Testis (tissue), 3 donors: ENCODE results near the gene DRAP1. TPM values are rescaled to one million over a fixed set of nuclear protein-coding genes. Genes with fewer than 3 reads are reported as not detected.

Source experiments
- DNase-seq: peaks from one replicate; pipeline ENCODE4 v3.0.0-alpha.2; 2019
- H3K27ac ChIP-seq, 2 donors: fragments of 200-600 bp; sonication (generic); one replicate each; pipeline ENCODE4 v1.5.1; 2019
- H3K27me3 ChIP-seq: fragments of 200-600 bp; sonication (generic); one replicate; pipeline ENCODE4 v1.5.1; 2019
- H3K36me3 ChIP-seq: fragments of 200-600 bp; sonication (generic); one replicate; pipeline ENCODE4 v1.5.1; 2017; ENCODE audit warnings: low read depth; ENCODE audit errors: missing control alignments
- H3K4me1 ChIP-seq: fragments of 200-600 bp; sonication (generic); one replicate; pipeline ENCODE4 v1.5.1; 2019
- H3K4me3 ChIP-seq, 2 donors: fragments of 200-600 bp; sonication (generic); one replicate each; pipeline ENCODE4 v1.5.1; 2017 to 2019
- H3K9me3 ChIP-seq: fragments of 200-600 bp; sonication (generic); one replicate; pipeline ENCODE4 v1.5.1; 2017
- CTCF ChIP-seq, 3 experiments: fragments of 450-650 bp in 2 of 3; fragments of 200-600 bp in 1 of 3; sonication (generic) in 1 of 3; IDR thresholded peaks; one replicate each; pipeline ENCODE4 v1.5.1; 2016 to 2019; ENCODE audit warnings: antibody characterized with exemption in 3 of 3, mild to moderate bottlenecking in 2 of 3, moderate library complexity in 1 of 3
- POLR2A ChIP-seq: fragments of 450-650 bp; IDR thresholded peaks from one replicate; pipeline ENCODE4 v1.6.1; 2017; ENCODE audit warnings: antibody characterized with exemption, mild to moderate bottlenecking, moderate library complexity
- WGBS, 2 donors: methylation state at CpG; one replicate each; pipeline ENCODE4 v1.1.5; 2018; 5-methylcytosine and 5-hydroxymethylcytosine counted together
- intact Hi-C: fragments of 100-400 bp; cut with DNase I; formaldehyde crosslinking; loops from one replicate; pipeline ENCODE4 v1.15.1; 2023; ENCODE audit warnings: low total_unique reads
- polyA plus RNA-seq: library from polyadenylated mRNA; stranded (reverse); fragments of 350-450 nt; fragmentation: Illumina TruSeq; extraction: RNeasy Lipid Tissue Mini Kit (QIAGEN cat#74804); gene quantifications from one replicate; pipeline ENCODE4 v1.2.3, GENCODE V29; 2014; ENCODE audit warnings: low read depth, low replicate concordance; ENCODE audit not compliant: insufficient read depth
- total RNA-seq, 2 donors: library from RNA; depleted of rRNA; stranded (reverse); fragments of >200 nt; gene quantifications; one replicate each; pipeline ENCODE4 v1.2.3, GENCODE V29; 2016

DRAP1 gene
- total and polyA plus RNA-seq, 3 donors from 2014 or later, result 215 to 304 (median 243) TPM

DNA sequence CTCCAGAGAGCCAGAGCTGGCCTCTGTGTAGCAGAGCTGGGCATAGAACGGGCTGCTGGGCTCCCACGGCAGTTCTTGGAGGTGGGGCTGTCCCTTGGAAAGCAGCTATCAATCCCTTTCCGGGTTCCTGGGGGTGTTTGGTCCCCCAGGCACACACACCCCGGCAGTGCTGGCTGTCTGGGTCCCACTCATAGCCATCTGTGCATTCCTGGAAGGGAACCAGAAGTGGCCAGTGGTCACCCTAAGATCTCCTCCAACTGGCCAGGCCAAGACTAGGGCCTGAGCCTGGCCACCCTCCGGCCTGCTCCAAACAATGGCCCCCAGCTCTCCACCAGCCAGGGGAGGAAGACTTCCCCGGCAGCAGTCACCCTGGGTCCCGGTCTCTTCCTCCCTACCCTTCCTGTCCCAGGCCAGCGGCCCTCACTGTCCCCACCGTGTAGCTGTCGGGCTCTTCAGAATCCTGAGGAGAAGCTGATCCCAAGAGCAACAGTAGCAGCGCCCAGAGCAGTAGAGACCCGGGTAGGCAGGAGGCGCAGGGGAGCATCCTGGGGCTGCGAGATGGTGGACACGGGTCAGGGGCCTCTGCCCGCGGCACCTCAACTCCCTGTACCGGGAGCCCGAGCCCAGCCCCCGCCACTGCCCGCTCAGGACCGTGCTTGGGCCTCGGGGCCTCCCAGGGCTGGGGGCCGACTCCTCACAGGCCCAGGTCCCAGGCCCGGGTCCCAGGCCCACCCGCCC lies 47.2 kb upstream of the DRAP1 start:
- Histone ChIP-seq H3K27me3 (no peaks in the 10 kb centered on the region), H3K9me3 (no peaks in the 10 kb centered on the region), H3K4me1 (peaks cover 14% of the 10 kb centered on the region), H3K36me3 (no peaks in the 10 kb centered on the region), H3K27ac (peak overlapping the region; percentile 82 to 93), H3K4me3 (peak overlapping the region; percentile 58 to 59)
- intact Hi-C loops, result no loop called here
- WGBS, 2 donors, result 32 to 53% methylated on average over 7 to 11 of the region's 26 CpGs
- no peak for DNase-seq
- TF ChIP-seq POLR2A (no peak), CTCF (IDR thresholded peaks at IDR 0.05) (no peak)

GRCh38 chr11:65872586-65873317 lies 46.5 kb upstream of the DRAP1 start, which contains the start of gene EFEMP2:
Gene EFEMP2 (minus strand): TSS chr11:65872800. CDS start chr11:65872354, 446 bp downstream.
- TF ChIP-seq POLR2A (no peak), CTCF (IDR thresholded peaks at IDR 0.05) (no peak)
- no peaks in the 10 kb centered on the region for H3K9me3 ChIP-seq
- no peak for DNase-seq
- peaks cover 14% of the 10 kb centered on the region for H3K4me1 ChIP-seq
- no peaks in the 10 kb centered on the region for H3K36me3 ChIP-seq
- 1 to 3% methylated on average over 8 to 48 of the region's 69 CpGs for WGBS, 2 donors
- H3K4me3 ChIP-seq, result peak within 1 kb of the TSS; percentile 58 to 59
- peak within 1 kb of the TSS; percentile 82 to 93 for H3K27ac ChIP-seq
- H3K27me3 ChIP-seq, result no peaks in the 10 kb centered on the region
- intact Hi-C loops, result no loop called here

GRCh38 chr11:65873318-65874156 lies 45.7 kb upstream of the DRAP1 start:
- TF ChIP-seq POLR2A, result peak; percentile 78
- TF ChIP-seq CTCF (IDR thresholded peaks at IDR 0.05), result no peak
- DNase-seq, result peak; percentile 96
- Histone ChIP-seq H3K27me3 (no peaks in the 10 kb centered on the region), H3K9me3 (no peaks in the 10 kb centered on the region), H3K36me3 (no peaks in the 10 kb centered on the region), H3K27ac (peak overlapping the region; percentile 41 to 93), H3K4me3 (peak overlapping the region; percentile 58 to 59), H3K4me1 (peaks cover 14% of the 10 kb centered on the region)
- intact Hi-C loops, result no loop called here
- WGBS, 2 donors, result 6 to 14% methylated on average over 13 to 53 of the region's 54 CpGs

GRCh38 chr11:65879617-65880016 lies 39.6 kb upstream of the DRAP1 start, which contains the start of gene CTSW:
Gene CTSW (plus strand): TSS chr11:65879837. CDS start chr11:65879855, 18 bp downstream.
- Histone ChIP-seq H3K27me3 (no peaks in the 10 kb centered on the region), H3K4me3 (no peak within 1 kb of the TSS), H3K27ac (no peak within 1 kb of the TSS), H3K9me3 (no peaks in the 10 kb centered on the region), H3K4me1 (no peaks in the 10 kb centered on the region), H3K36me3 (no peaks in the 10 kb centered on the region)
- intact Hi-C loops, result loop anchor here (10.0 kb wide), 1 partner anchor 105 kb away; no protein-coding TSS in a partner anchor
- no peak for DNase-seq
- 60 to 80% methylated on average over 7 of the region's 7 CpGs for WGBS, 2 donors
- TF ChIP-seq POLR2A, result no peak
- no peak for TF ChIP-seq CTCF (IDR thresholded peaks at IDR 0.05)
